Activated T-cell treated with anti-CD3 and anti-CD28 coated beads, Interleukin-2, amount 50 U/mL, for 24 hours (primary cell): Measurements from ENCODE around the gene NHERF2.

Experiments
- DNase-seq: peaks from one replicate; pipeline ENCODE4 v3.0.0-alpha.2; 2020
- H3K27ac Mint-ChIP-seq: 2 replicates; pipeline ENCODE4 v1.8.0; 2020; ENCODE audit warnings: mild to moderate bottlenecking, mixed read lengths
- H3K27me3 Mint-ChIP-seq: 2 replicates; pipeline ENCODE4 v1.8.0; 2020; ENCODE audit warnings: mixed read lengths
- H3K36me3 Mint-ChIP-seq: 2 replicates; pipeline ENCODE4 v1.8.0; 2020; ENCODE audit warnings: low read depth, mixed read lengths
- H3K4me1 Mint-ChIP-seq: 2 replicates; pipeline ENCODE4 v1.8.0; 2020; ENCODE audit warnings: low read depth, mixed read lengths
- H3K4me3 Mint-ChIP-seq: 2 replicates; pipeline ENCODE4 v1.8.0; 2020; ENCODE audit warnings: mild to moderate bottlenecking, moderate library complexity, mixed read lengths
- H3K9me3 Mint-ChIP-seq: 2 replicates; pipeline ENCODE4 v1.8.0; 2020; ENCODE audit warnings: mixed read lengths

The NHERF2 gene

DNA sequence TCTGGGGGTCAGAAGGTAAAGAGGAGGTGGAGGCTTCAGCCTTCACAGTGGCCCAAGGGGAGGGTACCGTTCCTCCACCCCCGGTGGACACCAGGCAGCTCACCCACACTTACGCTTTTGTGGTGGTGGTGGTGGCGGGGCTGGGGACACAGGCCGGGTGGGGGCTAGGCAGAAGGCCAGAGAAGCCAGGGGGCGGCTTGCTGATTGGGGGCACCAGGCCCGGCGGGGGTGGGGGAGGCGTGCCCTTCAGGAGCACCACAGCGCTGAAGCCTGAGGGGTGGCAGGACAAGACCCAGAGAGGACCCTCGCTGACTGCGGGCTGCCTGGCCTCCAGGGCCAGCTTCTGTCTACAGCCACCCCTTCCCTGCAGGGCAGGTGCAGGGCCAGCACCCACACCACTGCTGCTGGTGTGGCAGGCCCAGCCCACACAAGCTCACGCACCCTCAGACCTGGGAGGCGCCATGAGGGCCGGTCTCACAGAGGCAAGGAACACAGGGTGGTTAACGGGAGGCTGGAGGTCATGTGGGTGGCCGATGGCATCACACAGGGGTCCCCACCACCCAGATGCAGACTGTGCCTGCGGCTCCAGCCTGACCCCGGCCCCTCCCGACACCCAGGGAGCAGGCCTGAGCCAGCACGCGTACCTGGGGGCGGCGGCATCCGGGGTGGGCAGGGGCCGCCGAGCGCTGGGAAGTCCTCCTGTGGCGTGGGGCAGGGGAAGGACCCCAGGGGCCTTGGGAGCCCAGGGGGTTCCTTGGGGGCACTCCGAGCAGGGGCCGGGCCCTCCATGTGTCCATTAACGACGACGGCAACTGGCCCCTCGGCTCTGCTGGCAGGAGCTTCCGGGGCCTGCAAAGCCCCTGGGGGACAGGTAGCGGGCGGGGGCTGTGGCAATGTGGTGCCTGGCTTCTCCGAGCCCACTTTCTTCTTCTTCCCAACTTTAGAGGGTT, 27.6 kb upstream of the NHERF2 start:
- Mint-ChIP-seq H3K27me3 (no peaks in the 10 kb centered on the region), H3K4me3 (no peak overlapping the region), H3K9me3 (no peaks in the 10 kb centered on the region), H3K4me1 (peaks cover 15% of the 10 kb centered on the region), H3K36me3 (peaks cover 76% of the 10 kb centered on the region), H3K27ac (no peak overlapping the region)
- DNase-seq = no peak

GRCh38 chr16:1999866-2000514, 26.7 kb upstream of the NHERF2 start:
- no peaks in the 10 kb centered on the region for H3K27me3 Mint-ChIP-seq
- peaks cover 83% of the 10 kb centered on the region for H3K36me3 Mint-ChIP-seq
- no peak overlapping the region for H3K27ac Mint-ChIP-seq
- DNase-seq = no peak
- H3K9me3 Mint-ChIP-seq = no peaks in the 10 kb centered on the region
- peaks cover 22% of the 10 kb centered on the region for H3K4me1 Mint-ChIP-seq
- H3K4me3 Mint-ChIP-seq = no peak overlapping the region

GRCh38 chr16:2001035-2001434, 25.7 kb upstream of the NHERF2 start:
- DNase-seq = no peak
- Mint-ChIP-seq H3K4me1 (peaks cover 31% of the 10 kb centered on the region), H3K27me3 (no peaks in the 10 kb centered on the region), H3K4me3 (no peak overlapping the region), H3K9me3 (no peaks in the 10 kb centered on the region), H3K36me3 (peaks cover 86% of the 10 kb centered on the region), H3K27ac (no peak overlapping the region)

- Mint-ChIP-seq H3K4me3 (no peak overlapping the region), H3K36me3 (peaks cover 86% of the 10 kb centered on the region)
These were observed 25.0 kb upstream of the NHERF2 start for GRCh38 chr16:2001456-2002355.

GRCh38 chr16:2002406-2003230, 24.1 kb upstream of the NHERF2 start:
- Mint-ChIP-seq H3K9me3 (no peaks in the 10 kb centered on the region), H3K27me3 (no peaks in the 10 kb centered on the region), H3K4me1 (peaks cover 36% of the 10 kb centered on the region), H3K36me3 (peaks cover 86% of the 10 kb centered on the region), H3K27ac (peak overlapping the region; percentile 50), H3K4me3 (no peak overlapping the region)
- no peak for DNase-seq

More at GRCh38 chr16:2001456-2002355, 25.0 kb upstream of the NHERF2 start:
- Mint-ChIP-seq H3K27me3 (no peaks in the 10 kb centered on the region), H3K27ac (peak overlapping the region; percentile 47), H3K9me3 (no peaks in the 10 kb centered on the region), H3K4me1 (peaks cover 31% of the 10 kb centered on the region)
- no peak for DNase-seq

DNA sequence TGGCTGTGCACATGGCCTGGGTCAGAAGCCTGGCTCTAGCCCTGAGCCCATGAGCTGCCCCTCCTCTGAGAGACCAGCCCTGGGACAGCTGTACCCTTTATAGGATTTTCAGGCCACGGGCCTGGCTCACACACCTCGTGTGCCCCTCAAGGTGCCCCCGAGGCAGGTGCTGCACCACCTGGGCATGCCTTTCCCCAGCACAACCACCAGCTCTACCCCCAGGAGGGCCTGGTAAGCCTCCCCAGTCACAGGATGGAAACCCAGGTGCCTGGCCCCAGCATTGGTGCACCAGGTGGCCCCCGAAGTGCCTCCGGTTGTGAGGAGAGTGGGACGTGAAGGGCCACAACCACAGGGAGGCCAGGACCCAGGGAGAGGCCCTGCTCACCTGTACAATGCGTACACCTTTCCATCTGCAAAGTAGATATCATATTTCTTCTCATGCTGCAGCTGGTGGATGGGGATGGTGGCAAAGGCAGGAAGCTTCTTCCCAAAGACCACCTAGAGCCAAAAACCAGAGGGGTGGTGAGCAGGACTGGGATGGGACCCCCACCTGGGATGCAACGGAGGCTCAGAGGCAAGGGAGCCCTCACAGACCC, 23.4 kb upstream of the NHERF2 start:
- no peaks in the 10 kb centered on the region for H3K27me3 Mint-ChIP-seq
- no peak overlapping the region for H3K4me3 Mint-ChIP-seq
- H3K4me1 Mint-ChIP-seq = peaks cover 42% of the 10 kb centered on the region
- peaks cover 86% of the 10 kb centered on the region for H3K36me3 Mint-ChIP-seq
- DNase-seq = no peak
- no peaks in the 10 kb centered on the region for H3K9me3 Mint-ChIP-seq
- no peak overlapping the region for H3K27ac Mint-ChIP-seq

DNA sequence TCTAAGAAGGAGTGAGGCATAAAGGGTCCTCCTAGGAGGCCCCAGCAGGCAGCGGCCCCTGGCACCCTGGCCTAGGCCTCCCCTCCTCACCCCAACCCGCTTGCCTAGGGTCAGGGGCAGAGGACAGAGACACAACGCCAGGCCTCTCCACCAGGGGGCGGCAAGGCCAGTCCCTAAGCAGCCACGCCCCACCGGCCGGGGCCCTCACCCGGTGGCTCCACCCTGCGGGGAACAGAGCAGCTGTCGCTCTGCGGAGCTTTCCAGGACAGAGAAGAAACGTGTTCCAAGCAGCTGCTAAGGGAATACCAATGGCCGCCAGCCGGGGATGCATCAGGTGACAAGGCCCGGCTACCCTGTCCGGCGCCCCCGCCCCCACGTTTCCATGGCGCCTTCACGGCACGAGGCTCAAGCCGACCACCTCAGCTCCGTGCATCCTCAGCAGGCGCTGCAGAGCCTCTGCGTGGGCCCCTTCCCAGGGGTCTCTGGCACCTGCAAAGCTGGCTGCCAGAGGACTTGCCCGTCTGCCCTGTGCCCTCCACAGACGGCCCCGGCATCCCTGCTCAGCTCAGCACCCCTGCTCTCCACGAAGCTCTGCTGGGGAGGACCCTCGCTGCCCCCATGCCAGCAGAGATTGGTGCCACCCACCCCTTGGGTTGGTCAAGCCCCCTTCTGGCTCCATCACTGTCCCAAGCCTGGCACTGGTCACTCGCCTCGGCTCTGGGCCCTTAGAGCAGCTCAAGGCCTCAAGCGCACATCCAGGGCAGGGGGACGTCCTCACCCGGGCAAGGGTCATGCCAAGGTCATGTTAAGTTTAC, 22.7 kb upstream of the NHERF2 start:
- peak; percentile 91 for DNase-seq
- no peak overlapping the region for H3K4me3 Mint-ChIP-seq
- peak overlapping the region; percentile 26 for H3K27ac Mint-ChIP-seq
- no peaks in the 10 kb centered on the region for H3K27me3 Mint-ChIP-seq
- peaks cover 86% of the 10 kb centered on the region for H3K36me3 Mint-ChIP-seq
- peaks cover 47% of the 10 kb centered on the region for H3K4me1 Mint-ChIP-seq
- no peaks in the 10 kb centered on the region for H3K9me3 Mint-ChIP-seq

- Mint-ChIP-seq H3K4me3 (no peak overlapping the region), H3K36me3 (peaks cover 81% of the 10 kb centered on the region), H3K27ac (no peak overlapping the region), H3K9me3 (no peaks in the 10 kb centered on the region), H3K4me1 (peaks cover 47% of the 10 kb centered on the region), H3K27me3 (no peaks in the 10 kb centered on the region)
- DNase-seq = no peak
These were observed 21.7 kb upstream of the NHERF2 start for GRCh38 chr16:2004795-2005517.

GRCh38 chr16:2005646-2006045, 21.1 kb upstream of the NHERF2 start:
- H3K9me3 Mint-ChIP-seq = no peaks in the 10 kb centered on the region
- H3K36me3 Mint-ChIP-seq = peaks cover 80% of the 10 kb centered on the region
- H3K27ac Mint-ChIP-seq = peak overlapping the region; percentile 44
- H3K4me1 Mint-ChIP-seq = peaks cover 52% of the 10 kb centered on the region
- peak overlapping the region; percentile 54 for H3K4me3 Mint-ChIP-seq
- no peak for DNase-seq
- no peaks in the 10 kb centered on the region for H3K27me3 Mint-ChIP-seq

DNA sequence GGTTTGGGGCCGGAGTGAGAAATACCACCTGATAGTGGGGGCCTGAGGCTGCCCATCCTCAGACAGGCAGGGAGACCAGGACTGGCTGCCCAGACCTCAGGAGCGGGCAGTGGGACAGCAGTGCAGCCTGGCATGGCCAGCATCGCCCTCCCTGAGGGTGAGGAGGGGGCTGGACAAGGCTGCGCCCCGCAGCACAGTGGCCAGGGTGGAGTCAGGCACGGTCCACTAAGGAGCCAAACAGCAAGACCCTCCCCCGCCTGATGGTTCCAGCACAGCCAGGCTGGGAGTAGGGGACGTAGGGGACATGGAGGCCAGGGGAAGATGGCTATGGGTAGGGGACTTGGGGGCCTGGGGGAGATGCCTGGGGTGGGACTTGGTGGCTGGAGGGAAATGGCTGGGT, 20.4 kb upstream of the NHERF2 start:
- H3K27ac Mint-ChIP-seq = peak overlapping the region; percentile 81
- H3K36me3 Mint-ChIP-seq = peaks cover 73% of the 10 kb centered on the region
- peak overlapping the region; percentile 54 for H3K4me3 Mint-ChIP-seq
- H3K27me3 Mint-ChIP-seq = no peaks in the 10 kb centered on the region
- H3K4me1 Mint-ChIP-seq = peaks cover 52% of the 10 kb centered on the region
- H3K9me3 Mint-ChIP-seq = no peaks in the 10 kb centered on the region
- no peak for DNase-seq

GRCh38 chr16:2007081-2007836, 19.4 kb upstream of the NHERF2 start:
- Mint-ChIP-seq H3K27me3 (no peaks in the 10 kb centered on the region), H3K36me3 (peaks cover 65% of the 10 kb centered on the region), H3K4me3 (peak overlapping the region; percentile 90), H3K9me3 (no peaks in the 10 kb centered on the region), H3K27ac (peak overlapping the region; percentile 93), H3K4me1 (peaks cover 54% of the 10 kb centered on the region)
- DNase-seq = no peak
